HepG2 (cell line): Measurements from ENCODE around the gene PCDHB10. TPM values are rescaled to one million over a fixed set of nuclear protein-coding genes. Genes with fewer than 3 reads are reported as not detected.

Source experiments
- ATAC-seq: fragments of 200-7000 bp; cut with Tn5 transposase; 3 replicates; pipeline ENCODE4 v1.9.1; 2020; ENCODE audit warnings: mild to moderate bottlenecking, moderate library complexity
- Bru-seq: library from RNA; stranded (reverse); fragments of 400-500 nt; gene quantifications from one replicate; lab custom pipeline; 2021; lab: Mats Ljungman, UMichigan
- BruChase-seq, 2 experiments: library from RNA; stranded (reverse); fragments of 400-500 nt; gene quantifications; one replicate each; lab custom pipeline; 2021; lab: Mats Ljungman, UMichigan
- BruUV-seq: library from RNA; stranded (reverse); fragments of 400-500 nt; replicated peaks from 2 replicates; lab custom pipeline; 2021; lab: Mats Ljungman, UMichigan
- CTCF ChIA-PET: fragments of 300-600 bp; formaldehyde crosslinking; extraction: SDS; loops from one replicate; lab custom pipeline; 2021; ENCODE audit warnings: low total read pairs, inconsistent platforms, low intra/inter-chr PET ratio; lab: Yijun Ruan, JAX
- POLR2A ChIA-PET: fragments of 350-600 bp; sonication (Branson Sonifier 250); formaldehyde crosslinking; loops from one replicate; lab custom pipeline; 2020; ENCODE audit warnings: antibody characterized with exemption, inconsistent platforms; lab: Yijun Ruan, JAX
- DNase-seq: peaks from one replicate; pipeline ENCODE4 v3.0.0-alpha.2; 2015; ENCODE audit warnings: low spot score
- FAIRE-seq: peaks from 3 replicates; lab custom pipeline; 2011; peaks lifted over from hg19 to GRCh38; lab: Jason Lieb, UNC
- H2AFZ ChIP-seq: one replicate; pipeline ENCODE4 v1.6.1; 2011; ENCODE audit warnings: low read length, inconsistent platforms
- H3K27ac ChIP-seq: fragments of 300-600 bp; 3 replicates; pipeline ENCODE4 v1.8.0; 2011; ENCODE audit warnings: mixed run types, mild to moderate bottlenecking, mixed read lengths, low read length, inconsistent platforms; ENCODE audit not compliant: insufficient read depth; ENCODE audit errors: extremely low read length
- H3K27me3 ChIP-seq, 2 experiments: fragments of 200-600 bp in 1 of 2; 2 replicates in 1 of 2; 3 replicates in 1 of 2; pipeline versions ENCODE4 v1.6.0 to v1.8.0; 2011; ENCODE audit warnings: low read length in 2 of 2, mild to moderate bottlenecking in 2 of 2, moderate library complexity in 2 of 2, inconsistent platforms in 1 of 2; ENCODE audit not compliant: insufficient read depth in 2 of 2, control insufficient read depth in 1 of 2
- H3K36me3 ChIP-seq, 2 experiments: fragments of 200-600 bp in 1 of 2; replicated peaks in 1 of 2; 2 replicates in 1 of 2; 3 replicates in 1 of 2; pipeline versions ENCODE4 v1.5.1 to v1.8.0; 2011; ENCODE audit warnings: low read length in 2 of 2, inconsistent platforms in 1 of 2; ENCODE audit not compliant: insufficient read depth in 2 of 2, control insufficient read depth in 1 of 2
- H3K4me1 ChIP-seq: 2 replicates; pipeline ENCODE4 v1.5.1; 2012; ENCODE audit warnings: low read length, inconsistent platforms; ENCODE audit not compliant: insufficient read depth
- H3K4me2 ChIP-seq: 2 replicates; pipeline ENCODE4 v1.6.0; 2011; ENCODE audit warnings: low read depth, low read length, inconsistent platforms
- H3K4me3 ChIP-seq, 3 experiments: fragments of 200-600 bp in 1 of 3; sonication (generic), shearing (Covaris generic) in 1 of 3; replicated peaks in 1 of 3; 2 replicates each; pipeline ENCODE4 v1.5.1; 2011 to 2016; ENCODE audit warnings: low read length in 3 of 3, inconsistent platforms in 2 of 3, low read depth in 2 of 3, mild to moderate bottlenecking in 2 of 3, control low read depth in 1 of 3, mixed read lengths in 1 of 3; ENCODE audit not compliant: insufficient read depth in 1 of 3
- H3K79me2 ChIP-seq: one replicate; pipeline ENCODE4 v1.6.1; 2011; ENCODE audit warnings: low read length, inconsistent platforms; ENCODE audit not compliant: insufficient read depth
- H3K9ac ChIP-seq: 2 replicates; pipeline ENCODE4 v1.6.0; 2011; ENCODE audit warnings: mild to moderate bottlenecking, low read depth, low read length, inconsistent platforms; ENCODE audit not compliant: insufficient read depth
- H3K9me3 ChIP-seq: 2 replicates; pipeline ENCODE4 v1.5.1; 2012; ENCODE audit warnings: mild to moderate bottlenecking, low read length
- H4K20me1 ChIP-seq: 2 replicates; pipeline ENCODE4 v1.6.0; 2011; ENCODE audit warnings: inconsistent platforms, mild to moderate bottlenecking, low read length, moderate library complexity; ENCODE audit not compliant: insufficient read depth
- EED ChIP-seq: sonication (generic); formaldehyde crosslinking; IDR thresholded peaks from 2 replicates; pipeline ENCODE4 v1.5.0; 2020; ENCODE audit warnings: mild to moderate bottlenecking, missing genetic modification reagents
- FOXC1 ChIP-seq: sonication (generic); formaldehyde crosslinking; IDR thresholded peaks from 2 replicates; pipeline ENCODE4 v1.8.0; 2022; ENCODE audit warnings: mild to moderate bottlenecking, missing genetic modification reagents, borderline replicate concordance
- HOXA3 ChIP-seq: sonication (generic); formaldehyde crosslinking; IDR thresholded peaks from 2 replicates; pipeline ENCODE4 v1.5.0; 2020; ENCODE audit warnings: missing genetic modification reagents
- MBNL3 ChIP-seq: fragments of 250-450 bp; sonication (Bioruptor Pico); conservative IDR thresholded peaks from 2 replicates; pipeline ENCODE4 v1.8.0; 2022; ENCODE audit warnings: mild to moderate bottlenecking, inconsistent platforms
- MEIS2 ChIP-seq: sonication (generic); formaldehyde crosslinking; IDR thresholded peaks from 2 replicates; pipeline ENCODE4 v1.9.0; 2021; ENCODE audit warnings: mild to moderate bottlenecking, missing genetic modification reagents
- MNT ChIP-seq: fragments of 450-650 bp; IDR thresholded peaks from 2 replicates; pipeline ENCODE4 v1.6.1; 2016
- MXD3 ChIP-seq: IDR thresholded peaks from 2 replicates; pipeline ENCODE4 v1.6.1; 2016; ENCODE audit warnings: mild to moderate bottlenecking, missing biosample characterization, missing genetic modification reagents
- RFX3 ChIP-seq: IDR thresholded peaks from 2 replicates; pipeline ENCODE4 v1.6.1; 2016; ENCODE audit warnings: missing biosample characterization, missing genetic modification reagents
- SRSF4 ChIP-seq: fragments of 200-400 bp; formaldehyde crosslinking; IDR thresholded peaks from one replicate; pipeline ENCODE4 v1.6.1; 2018; ENCODE audit warnings: mild to moderate bottlenecking, low read depth, low read length, moderate library complexity; ENCODE audit not compliant: poor library complexity, severe bottlenecking
- STAG1 ChIP-seq: sonication (generic); formaldehyde crosslinking; IDR thresholded peaks from 2 replicates; pipeline ENCODE4 v1.4.0; 2020; ENCODE audit warnings: missing genetic modification reagents
- ZNF24 ChIP-seq: fragments of 450-650 bp; IDR thresholded peaks from 2 replicates; pipeline ENCODE4 v1.6.1; 2017; ENCODE audit warnings: antibody characterized with exemption, mild to moderate bottlenecking
- ZNF3 ChIP-seq: IDR thresholded peaks from 2 replicates; pipeline ENCODE4 v1.7.0; 2017; ENCODE audit warnings: inconsistent platforms
- ZNF326 ChIP-seq: sonication (generic); formaldehyde crosslinking; IDR thresholded peaks from 2 replicates; pipeline ENCODE4 v1.4.0; 2020; ENCODE audit warnings: missing genetic modification reagents, borderline replicate concordance
- ZNF510 ChIP-seq: sonication (generic); formaldehyde crosslinking; IDR thresholded peaks from 2 replicates; pipeline ENCODE4 v1.4.0; 2020; ENCODE audit warnings: low read depth, mild to moderate bottlenecking, missing genetic modification reagents
- ZNF644 ChIP-seq: IDR thresholded peaks from 2 replicates; pipeline ENCODE4 v1.6.1; 2016; ENCODE audit warnings: low read depth
- ZNF746 ChIP-seq: sonication (generic); formaldehyde crosslinking; IDR thresholded peaks from 2 replicates; pipeline ENCODE4 v1.8.0; 2022; ENCODE audit warnings: mild to moderate bottlenecking, missing genetic modification reagents
- ZSCAN25 ChIP-seq: sonication (generic); formaldehyde crosslinking; IDR thresholded peaks from 2 replicates; pipeline ENCODE4 v1.8.0; 2022; ENCODE audit warnings: mild to moderate bottlenecking, missing genetic modification reagents
- ZSCAN31 ChIP-seq: sonication (generic); formaldehyde crosslinking; IDR thresholded peaks from 2 replicates; pipeline ENCODE4 v1.5.0; 2020; ENCODE audit warnings: low read depth, mild to moderate bottlenecking, missing genetic modification reagents
- WGBS: methylation state at CpG from one replicate; pipeline ENCODE4 v1.1.6; 2017; ENCODE audit warnings: low lambda C conversion rate; 5-methylcytosine and 5-hydroxymethylcytosine counted together
- in situ Hi-C: cut with HindIII; loops from 2 replicates; pipeline ENCODE4 v1.10.0; 2017; ENCODE audit warnings: low pct_unique_long_range_greater_than_20kb; ENCODE audit not compliant: extremely low pct_ligation_motif_present
- intact Hi-C: fragments of 100-400 bp; cut with micrococcal nuclease; formaldehyde crosslinking; loops from one replicate; pipeline ENCODE4 v1.10.0; 2022; ENCODE audit not compliant: unreplicated experiment
- long read RNA-seq, 2 experiments: library from RNA in 1 of 2; library from polyadenylated mRNA in 1 of 2; stranded (forward) in 1 of 2; unstranded in 1 of 2; transcript quantifications; one replicate each; pipeline ENCODE4 v2.0.0, GENCODE V29; 2019 to 2022
- polyA minus RNA-seq, 3 experiments: library from RNA; depleted of rRNA, polyadenylated mRNA; stranded (reverse); fragments of >200 nt; gene quantifications; 2 replicates each; pipeline ENCODE4 v1.2.3, GENCODE V29; 2011; ENCODE audit warnings: low replicate concordance in 1 of 3
- polyA plus RNA-seq, 8 experiments: library from polyadenylated mRNA; depleted of rRNA in 3 of 8; stranded (reverse) in 7 of 8; unstranded in 1 of 8; fragments of >200 nt; fragmentation: Illumina TruSeq in 4 of 8; extraction: Trizol in 4 of 8; gene quantifications; 2 replicates each; pipeline versions ENCODE4 v1.2.1 to v1.2.3, GENCODE V29; 2011 to 2016; ENCODE audit warnings: low read depth in 4 of 8, missing spikeins in 1 of 8, mixed read lengths in 1 of 8; ENCODE audit not compliant: insufficient read depth in 1 of 8
- total RNA-seq, 5 experiments: library from RNA; depleted of rRNA; stranded (reverse); fragments of >200 nt; fragmentation: Illumina TruSeq; extraction: Trizol; gene quantifications; 2 replicates each; pipeline ENCODE4 v1.2.3, GENCODE V29; 2016; ENCODE audit warnings: low read depth in 1 of 5
- TF ChIP-seq, protein P1 (sequence below): IDR thresholded peaks from 2 replicates; pipeline ENCODE4 v1.6.1; 2016; ENCODE audit warnings: control low read depth

PCDHB10 gene
- total RNA-seq (2016; rRNA removed; fragmentation: Illumina TruSeq; extraction: Trizol) = not detected in 2 replicates
- not detected in 2 replicates for total RNA-seq (2016; cell fraction: cytosol; rRNA removed; fragmentation: Illumina TruSeq; extraction: Trizol; ENCODE audit: low read depth)
- total RNA-seq (2016; cell fraction: insoluble cytoplasmic fraction; rRNA removed; fragmentation: Illumina TruSeq; extraction: Trizol) = 0.07 and 0.09 TPM in 2 replicates
- not detected in 2 replicates for total RNA-seq (2016; cell fraction: membrane; rRNA removed; fragmentation: Illumina TruSeq; extraction: Trizol)
- 0.31 TPM in 1 of 2 replicates, not detected in the other for total RNA-seq (2016; cell fraction: nucleus; rRNA removed; fragmentation: Illumina TruSeq; extraction: Trizol)
- 0.05 and 0.09 TPM in 2 replicates for polyA plus RNA-seq (2011; rRNA removed)
- polyA plus RNA-seq (2011; cell fraction: cytosol; rRNA removed) = 0.04 and 0.08 TPM in 2 replicates
- 0.08 and 0.16 TPM in 2 replicates for polyA plus RNA-seq (2011; cell fraction: nucleus; rRNA removed)
- polyA plus RNA-seq (2012) = 0.09 and 0.11 TPM in 2 replicates
- polyA plus RNA-seq (2016; cell fraction: cytosol; fragmentation: Illumina TruSeq; extraction: Trizol; ENCODE audit: low read depth) = not detected in 2 replicates
- not detected in 2 replicates for polyA plus RNA-seq (2016; cell fraction: insoluble cytoplasmic fraction; fragmentation: Illumina TruSeq; extraction: Trizol; ENCODE audit: low read depth)
- polyA plus RNA-seq (2016; cell fraction: membrane; fragmentation: Illumina TruSeq; extraction: Trizol; ENCODE audit: low read depth) = not detected in 2 replicates
- 0.17 and 0.36 TPM in 2 replicates for polyA plus RNA-seq (2016; cell fraction: nucleus; fragmentation: Illumina TruSeq; extraction: Trizol; ENCODE audit: insufficient read depth, low read depth)
- polyA minus RNA-seq (2011; rRNA and poly(A)+ RNA removed; ENCODE audit: low replicate concordance) = not detected in 2 replicates
- polyA minus RNA-seq (2011; cell fraction: cytosol; rRNA and poly(A)+ RNA removed) = not detected in 2 replicates
- 0.26 TPM in 1 of 2 replicates, not detected in the other for polyA minus RNA-seq (2011; cell fraction: nucleus; rRNA and poly(A)+ RNA removed)
- Bru-seq, nascent RNA = percentile 28 among the genes with signal in this experiment
- BruChase-seq, experiment 1, labeled RNA remaining after a 6-hour chase = percentile 24 among the genes with signal in this experiment
- percentile 25 among the genes with signal in this experiment for BruChase-seq, experiment 2, labeled RNA remaining after a 2-hour chase
- long read RNA-seq, experiment 1 = 0 reads
- long read RNA-seq, experiment 2 = 0 reads

GRCh38 chr5:141192110-141192725 lies at the start of gene PCDHB10:
Gene PCDHB10 (plus strand): TSS chr5:141192353. CDS start chr5:141192553, 200 bp downstream.
- BruUV-seq = no TSS peak
- no peak for TF ChIP-seq RFX3
- no peak for TF ChIP-seq ZNF644 (CRISPR knock-in tag)
- TF ChIP-seq STAG1 (CRISPR knock-in tag) = peak; percentile 36
- TF ChIP-seq, protein P1, sequence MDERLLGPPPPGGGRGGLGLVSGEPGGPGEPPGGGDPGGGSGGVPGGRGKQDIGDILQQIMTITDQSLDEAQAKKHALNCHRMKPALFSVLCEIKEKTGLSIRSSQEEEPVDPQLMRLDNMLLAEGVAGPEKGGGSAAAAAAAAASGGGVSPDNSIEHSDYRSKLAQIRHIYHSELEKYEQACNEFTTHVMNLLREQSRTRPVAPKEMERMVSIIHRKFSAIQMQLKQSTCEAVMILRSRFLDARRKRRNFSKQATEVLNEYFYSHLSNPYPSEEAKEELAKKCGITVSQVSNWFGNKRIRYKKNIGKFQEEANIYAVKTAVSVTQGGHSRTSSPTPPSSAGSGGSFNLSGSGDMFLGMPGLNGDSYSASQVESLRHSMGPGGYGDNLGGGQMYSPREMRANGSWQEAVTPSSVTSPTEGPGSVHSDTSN (CRISPR knock-in tag) = no peak
- no peak for TF ChIP-seq SRSF4
- no peak for TF ChIP-seq MXD3 (CRISPR knock-in tag)
- TF ChIP-seq ZSCAN25 (CRISPR knock-in tag) = no peak
- TF ChIP-seq ZSCAN31 = no peak
- no peak for TF ChIP-seq ZNF746 (CRISPR knock-in tag)
- TF ChIP-seq ZNF3 (CRISPR knock-in tag) = peak; percentile 47; the same call in 1 of the 2 replicates
- TF ChIP-seq EED (CRISPR knock-in tag) = no peak
- no peak for TF ChIP-seq MEIS2 (CRISPR knock-in tag)
- TF ChIP-seq ZNF510 (CRISPR knock-in tag) = no peak
- TF ChIP-seq MNT = no peak
- no peak for TF ChIP-seq FOXC1 (CRISPR knock-in tag)
- TF ChIP-seq HOXA3 (CRISPR knock-in tag) = no peak
- TF ChIP-seq MBNL3 = no peak
- no peak for TF ChIP-seq ZNF326 (CRISPR knock-in tag)
- TF ChIP-seq ZNF24 = no peak

More at GRCh38 chr5:141192110-141192725, at the start of gene PCDHB10:
- Histone ChIP-seq H3K27ac (no peak within 1 kb of the TSS), H2AFZ (peak within 1 kb of the TSS; percentile 12), H3K4me2 (no peak within 1 kb of the TSS), H3K36me3 (no peaks in the 10 kb centered on the region), H3K9ac (no peak within 1 kb of the TSS), H3K27me3 (no peaks in the 10 kb centered on the region), H3K79me2 (no peaks in the 10 kb centered on the region), H3K4me1 (no peaks in the 10 kb centered on the region), H3K4me3 (no peak within 1 kb of the TSS), H3K9me3 (peaks cover 11% of the 10 kb centered on the region), H4K20me1 (no peaks in the 10 kb centered on the region)
- intact Hi-C loops (no loop called here), in situ Hi-C loops (no loop called here)
- peak; percentile 71 for ATAC-seq
- CTCF ChIA-PET = no interaction called here
- POLR2A ChIA-PET = no interaction called here
- peak; percentile 9 for DNase-seq
- 18% methylated on average over 10 of the region's 10 CpGs for WGBS
- FAIRE-seq = peak; percentile 53
